CD4-positive, alpha-beta T cell treated with Interleukin-10 for 1 hour (primary cell): ENCODE data around the gene ARID3C.

Experiments
- DNase-seq: peaks from one replicate; pipeline ENCODE4 v3.0.0-alpha.2; 2020

The ARID3C gene

GRCh38 chr9:34628656-34629490 is at the start of gene ARID3C:
Gene ARID3C (minus strand): TSS chr9:34629066. CDS start chr9:34628014, 1,052 bp downstream.
- peak; percentile 51 for DNase-seq

DNA sequence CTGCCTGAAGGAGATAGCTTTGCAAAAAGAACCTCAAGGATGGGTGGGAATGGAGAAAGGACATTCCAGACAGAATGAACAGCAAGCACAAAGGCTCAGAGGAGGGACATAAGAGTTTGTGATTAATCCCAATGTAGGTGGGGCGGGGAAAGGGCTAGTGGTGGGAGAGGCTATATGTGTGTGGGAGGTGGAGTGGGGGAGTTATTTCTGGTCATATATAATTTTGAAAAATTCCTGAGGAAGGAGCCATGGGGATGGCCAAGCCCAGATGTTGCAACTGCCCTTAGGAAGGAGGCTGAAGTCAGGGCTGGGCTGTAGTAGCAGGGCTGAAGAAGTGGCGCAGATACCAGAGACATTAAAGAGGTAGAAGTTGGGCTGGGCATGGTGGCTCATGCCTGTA is 47.0 kb upstream of the ARID3C start:
- no peak for DNase-seq

DNA sequence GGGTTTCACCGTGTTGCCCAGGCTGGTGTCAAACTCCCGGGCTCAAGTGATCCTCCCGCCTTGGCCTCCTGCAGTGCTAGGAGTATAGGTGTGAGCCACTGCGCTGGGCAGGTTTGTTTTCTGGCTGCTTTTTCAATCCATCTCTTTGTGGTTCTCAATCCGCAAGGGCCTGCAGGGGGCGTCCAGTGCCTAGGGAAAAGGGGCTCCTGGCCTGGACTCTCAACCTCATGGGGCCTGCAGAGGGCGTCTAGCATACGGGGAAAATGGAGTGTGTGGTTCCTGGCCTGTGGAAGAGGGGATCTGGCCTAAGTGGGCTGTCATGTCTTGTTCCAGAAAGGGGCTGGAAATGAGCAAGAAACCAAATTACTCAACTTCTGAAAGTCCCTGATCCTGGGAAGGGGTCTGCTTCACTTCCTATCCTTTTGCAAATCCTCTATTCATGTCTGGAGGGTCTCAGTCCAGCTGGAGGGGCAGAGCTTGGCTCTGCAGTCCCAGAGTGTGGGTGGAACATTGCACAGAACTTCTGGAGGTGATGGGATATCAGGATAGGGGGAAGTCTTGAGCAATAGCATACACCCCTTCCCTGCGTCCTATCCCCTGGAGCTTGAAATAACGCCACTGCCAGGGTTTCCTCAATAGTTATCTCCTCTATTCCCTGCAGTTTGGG is 46.3 kb upstream of the ARID3C start:
- peak; percentile 62 for DNase-seq

DNA sequence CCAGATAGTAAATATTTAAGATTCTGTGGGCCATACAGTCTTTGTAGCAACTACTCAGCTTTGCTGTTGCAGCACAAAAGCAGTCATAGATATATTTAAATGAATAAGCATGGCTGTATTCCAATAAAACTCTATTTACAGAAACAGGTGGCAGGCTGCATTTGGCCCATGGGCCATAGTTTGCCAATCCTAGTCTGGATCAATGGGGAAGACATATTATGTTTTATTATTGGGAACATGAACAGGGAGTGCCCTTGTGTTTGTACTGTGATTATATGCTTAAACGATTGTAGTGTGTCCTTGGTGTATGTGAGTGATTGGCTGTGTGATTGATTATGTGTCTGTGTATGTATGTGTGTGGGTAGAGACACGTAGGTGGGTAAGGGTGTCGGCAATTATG is 45.6 kb upstream of the ARID3C start:
- no peak for DNase-seq

- no peak for DNase-seq
These were observed 42.4 kb upstream of the ARID3C start for GRCh38 chr9:34671307-34671706.

- DNase-seq = no peak
These were observed 41.1 kb upstream of the ARID3C start for GRCh38 chr9:34669809-34670562.

DNA sequence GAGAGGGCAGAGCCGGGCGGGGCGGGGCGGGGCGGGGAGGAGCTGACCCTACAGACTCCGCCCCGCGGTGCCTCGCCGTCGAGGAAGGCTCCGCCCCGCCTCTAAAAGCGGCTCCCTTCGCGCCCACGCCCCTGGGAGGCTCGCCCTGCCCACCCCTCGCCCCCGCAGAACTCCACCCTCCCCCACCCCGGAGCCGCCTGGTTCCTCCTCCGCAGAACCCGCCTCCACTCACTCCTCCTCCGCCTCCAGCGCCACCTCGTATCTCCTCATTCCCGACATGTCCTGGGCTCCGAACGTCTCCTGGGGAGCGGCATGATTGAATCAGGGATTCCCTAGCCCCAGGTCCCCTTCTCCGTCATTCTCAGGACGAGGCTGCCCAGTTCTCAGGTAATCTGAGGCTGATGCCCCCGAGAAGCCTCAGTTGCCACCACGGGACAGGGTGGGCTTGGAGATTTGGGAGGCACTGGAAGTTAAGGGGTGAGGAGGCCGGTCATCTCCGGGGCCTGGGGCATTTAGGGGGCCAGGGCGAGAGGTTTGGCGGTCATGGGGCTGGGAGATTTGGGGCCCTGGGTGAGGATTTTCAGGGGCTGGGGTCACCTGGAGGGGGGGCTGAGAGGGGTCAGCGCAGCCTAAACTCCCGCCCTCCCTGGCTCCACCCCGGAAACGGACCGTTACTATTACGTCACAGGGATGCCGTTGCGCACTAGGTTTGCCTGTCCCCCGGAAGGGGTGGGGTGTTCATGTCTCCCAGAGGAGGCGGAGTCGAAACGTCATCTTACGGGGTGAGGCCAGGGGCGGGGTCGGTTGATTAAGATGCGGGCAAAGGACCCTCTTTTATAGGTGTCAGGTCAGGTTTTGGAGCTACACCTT is 36.8 kb upstream of the ARID3C start:
- DNase-seq = peak; percentile 93

- DNase-seq = no peak
These were observed 36.2 kb upstream of the ARID3C start for GRCh38 chr9:34665067-34665380.

DNA sequence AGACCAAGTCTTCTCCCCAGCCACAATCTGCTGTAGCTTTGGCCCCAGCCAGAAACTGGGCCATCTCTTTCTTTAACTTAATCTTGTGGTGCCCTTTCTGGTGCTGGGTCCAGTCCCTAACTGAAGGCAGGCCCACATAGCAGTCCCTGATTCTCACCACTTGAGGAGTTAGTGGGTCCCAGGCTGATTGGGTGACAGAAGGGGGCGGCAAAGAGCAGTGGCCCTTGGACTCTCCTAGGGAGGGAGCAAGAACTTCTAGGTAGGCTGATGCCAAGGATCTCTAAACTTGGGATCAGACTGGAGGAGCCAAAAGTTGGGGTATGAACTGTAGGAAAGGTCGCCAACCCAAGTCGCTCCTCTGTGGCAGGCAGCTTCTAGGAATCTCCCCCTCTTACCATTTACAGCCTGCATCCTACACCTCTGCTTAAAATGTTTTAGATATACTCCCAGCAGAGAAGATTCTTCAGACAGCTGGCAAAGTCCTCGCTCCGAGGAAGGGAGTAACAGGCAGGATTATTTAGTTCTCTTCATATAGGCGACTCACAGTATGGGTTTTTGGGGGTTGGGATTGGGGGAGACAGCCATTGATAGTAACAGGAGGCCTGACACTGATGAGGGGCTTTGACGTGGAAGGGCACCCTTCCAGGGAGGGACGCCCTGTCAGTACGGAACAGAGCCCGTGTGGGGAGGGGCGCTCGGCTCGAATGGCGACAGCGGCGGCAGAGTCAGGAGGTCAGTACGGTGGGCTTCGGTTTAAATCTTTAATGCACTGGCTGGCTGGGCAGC is 35.6 kb upstream of the ARID3C start:
- DNase-seq = peak; percentile 85

GRCh38 chr9:34663303-34663605 is 34.4 kb upstream of the ARID3C start:
- peak; percentile 83 for DNase-seq

DNA sequence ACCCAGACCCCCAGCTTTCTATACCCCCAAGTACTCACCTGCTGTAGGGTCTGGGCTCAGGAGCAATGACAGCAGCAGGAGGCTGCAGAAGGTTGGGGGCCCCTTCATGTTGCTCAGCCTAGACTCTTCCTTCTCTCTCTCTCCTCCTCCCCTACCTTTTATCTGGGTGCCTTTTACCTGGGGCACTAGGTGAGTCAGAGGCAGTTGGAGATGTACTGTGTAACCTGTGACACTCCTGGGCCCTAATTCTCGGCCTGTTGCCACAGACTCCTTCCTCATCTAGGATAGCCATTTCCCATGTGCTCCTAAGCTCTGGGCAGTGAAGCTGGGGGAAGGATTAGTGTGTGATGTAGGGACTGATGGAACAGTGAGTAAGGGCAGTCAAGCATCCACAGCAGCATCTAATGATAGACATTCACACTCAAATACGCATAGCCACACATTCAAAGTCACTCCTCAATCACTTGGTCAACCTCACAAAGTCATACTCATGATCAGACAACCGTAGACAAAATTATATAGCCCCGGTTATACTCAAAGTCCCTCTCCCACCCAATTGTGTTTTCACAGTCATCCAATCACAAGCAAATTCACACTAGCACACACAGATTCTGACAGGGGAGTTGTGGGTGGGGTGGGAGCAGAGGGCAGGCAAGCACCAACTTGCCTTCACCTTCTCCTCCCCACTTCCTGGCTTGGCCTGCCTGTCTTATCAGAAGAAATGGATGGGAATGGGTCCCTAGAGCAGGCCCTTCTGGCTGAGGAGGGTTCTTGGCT is 33.8 kb upstream of the ARID3C start, which contains the start of gene CCL27:
TSS of gene CCL27 (minus strand) at position 132 of the 777 bp plus-strand sequence. CDS start at position 108, 24 bp downstream.
- DNase-seq = peak; percentile 27

DNA sequence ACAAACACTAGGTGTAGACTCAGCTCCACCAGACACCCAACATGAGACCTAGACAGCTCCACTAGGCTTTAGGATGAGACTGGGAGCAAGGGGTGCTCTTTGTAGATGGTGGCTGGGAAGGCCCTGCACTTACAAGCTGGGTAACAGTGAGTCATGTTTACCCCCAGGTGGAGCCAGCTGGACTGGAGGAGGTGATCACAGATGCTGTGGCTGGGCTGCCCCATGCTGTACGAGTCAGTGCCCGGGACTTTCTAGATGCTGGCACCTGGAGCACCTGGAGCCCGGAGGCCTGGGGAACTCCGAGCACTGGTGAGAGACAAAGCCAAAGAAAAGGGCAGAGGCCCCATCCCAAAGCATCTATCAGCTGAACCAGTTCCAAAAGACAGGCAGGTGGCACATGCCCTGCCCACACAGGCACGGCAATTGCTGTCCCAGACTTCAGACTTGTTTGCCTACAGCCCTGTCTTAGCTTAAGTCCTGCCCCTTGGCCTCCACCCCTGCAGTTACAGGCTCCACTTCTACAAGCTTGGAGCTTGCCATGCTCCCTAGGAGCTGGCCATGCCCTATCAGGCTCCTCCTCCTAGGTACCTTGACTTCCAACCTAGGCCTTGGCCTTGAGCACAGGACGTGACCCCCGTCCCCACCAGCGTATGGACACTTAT is 30.9 kb upstream of the ARID3C start:
- DNase-seq = no peak

- DNase-seq = no peak
These were observed 29.6 kb upstream of the ARID3C start for GRCh38 chr9:34658461-34658860.

GRCh38 chr9:34656992-34657391 is 28.1 kb upstream of the ARID3C start:
- no peak for DNase-seq

DNA sequence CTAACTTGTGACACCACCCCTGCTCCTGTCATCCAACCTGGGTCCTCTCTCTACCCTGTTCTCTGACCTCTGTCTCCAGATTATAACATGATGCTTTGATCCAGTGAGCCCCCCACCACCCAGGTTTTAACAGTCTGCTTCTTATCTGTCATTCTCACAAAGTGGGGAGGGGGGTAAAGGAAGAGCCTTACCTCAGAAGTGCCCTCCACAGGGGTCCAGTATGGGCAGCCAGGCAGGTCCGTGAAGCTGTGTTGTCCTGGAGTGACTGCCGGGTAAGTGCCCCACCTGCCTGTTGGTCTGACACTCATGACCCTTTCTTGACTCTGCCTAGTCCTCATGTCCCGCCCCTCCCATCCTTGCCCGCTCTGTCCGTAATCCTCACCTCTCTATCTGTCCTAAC is 26.5 kb upstream of the ARID3C start:
- DNase-seq = no peak

GRCh38 chr9:34654323-34655051 is 25.6 kb upstream of the ARID3C start:
- DNase-seq = no peak

GRCh38 chr9:34653151-34654072 is 24.5 kb upstream of the ARID3C start:
- no peak for DNase-seq

DNA sequence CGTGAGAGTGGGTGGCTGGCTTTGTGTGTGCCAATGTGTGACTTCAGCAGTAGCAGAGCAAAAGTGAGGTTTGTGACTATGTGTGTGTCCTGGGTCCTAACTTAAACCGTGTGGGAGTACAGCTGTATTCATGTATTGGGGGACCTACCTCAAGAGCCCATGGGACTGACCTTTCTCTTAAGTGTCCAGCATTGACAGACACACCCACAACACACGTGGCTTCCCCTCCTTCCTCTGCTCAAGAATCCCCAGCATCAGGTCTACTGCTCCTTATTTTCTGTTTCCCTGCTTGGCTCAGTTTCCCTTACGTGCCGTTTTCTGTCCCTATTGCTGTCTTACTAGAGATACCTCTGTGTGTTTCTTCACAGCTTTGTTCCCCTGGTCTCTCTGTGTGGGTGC is 23.7 kb upstream of the ARID3C start:
- DNase-seq = no peak
